IMR-90 (cell line): ENCODE measurements around the gene TBC1D9B. TPM values are rescaled to one million over a fixed set of nuclear protein-coding genes. Genes with fewer than 3 reads are reported as not detected.

ENCODE experiments used
- ATAC-seq: fragments of 200-7000 bp; cut with Tn5 transposase; 2 replicates; pipeline ENCODE4 v1.9.1; 2020; ENCODE audit warnings: low read depth, mild to moderate bottlenecking, moderate library complexity
- BruUV-seq: library from RNA; stranded (reverse); fragments of 400-500 nt; replicated peaks from 2 replicates; lab custom pipeline; 2021; lab: Mats Ljungman, UMichigan
- CTCF ChIA-PET: fragments of 300-600 bp; formaldehyde crosslinking; extraction: SDS; loops from one replicate; lab custom pipeline; 2021; ENCODE audit warnings: antibody characterized with exemption; lab: Yijun Ruan, JAX
- POLR2A ChIA-PET: fragments of 300-600 bp; sonication (Branson Sonifier 250); formaldehyde crosslinking; loops from one replicate; lab custom pipeline; 2022; ENCODE audit warnings: antibody characterized with exemption; ENCODE audit not compliant: unreplicated experiment; lab: Charles Lee
- DNase-seq: peaks from one replicate; pipeline ENCODE4 v3.0.0; 2013
- H2AFZ ChIP-seq: replicated peaks from 2 replicates; pipeline ENCODE3; 2013; ENCODE audit warnings: low read length, mild to moderate bottlenecking; ENCODE audit not compliant: poor library complexity
- H2AK5ac ChIP-seq: 2 replicates; pipeline ENCODE4 v1.6.1; 2013; ENCODE audit warnings: low read depth, low read length, inconsistent platforms
- H2AK9ac ChIP-seq: replicated peaks from 2 replicates; pipeline ENCODE3; 2013; ENCODE audit warnings: mild to moderate bottlenecking, low read depth, low read length, moderate library complexity; ENCODE audit not compliant: poor library complexity
- H2BK120ac ChIP-seq: 2 replicates; pipeline ENCODE4 v1.6.1; 2013; ENCODE audit warnings: low read depth, low read length, inconsistent platforms
- H2BK15ac ChIP-seq: 3 replicates; pipeline ENCODE4 v1.6.1; 2013; ENCODE audit warnings: low read depth, low read length, inconsistent platforms
- H2BK20ac ChIP-seq: 2 replicates; pipeline ENCODE4 v1.6.1; 2013; ENCODE audit warnings: low read depth, mild to moderate bottlenecking, inconsistent platforms, low read length, moderate library complexity
- H2BK5ac ChIP-seq: 2 replicates; pipeline ENCODE4 v1.6.1; 2013; ENCODE audit warnings: mild to moderate bottlenecking, low read depth, low read length, inconsistent platforms; ENCODE audit not compliant: poor library complexity, severe bottlenecking
- H3K14ac ChIP-seq: replicated peaks from 2 replicates; pipeline ENCODE4 v1.6.1; 2013; ENCODE audit warnings: low read depth, low read length, inconsistent platforms
- H3K18ac ChIP-seq: 2 replicates; pipeline ENCODE4 v1.6.1; 2013; ENCODE audit warnings: low read depth, low read length, control low read depth
- H3K23ac ChIP-seq: 2 replicates; pipeline ENCODE4 v1.6.1; 2013; ENCODE audit warnings: low read depth, low read length, inconsistent platforms
- H3K27ac ChIP-seq: 2 replicates; pipeline ENCODE4 v1.5.1; 2013; ENCODE audit warnings: mild to moderate bottlenecking, control low read depth, low read length; ENCODE audit not compliant: insufficient read depth
- H3K27me3 ChIP-seq: 2 replicates; pipeline ENCODE4 v1.6.1; 2013; ENCODE audit warnings: low read length; ENCODE audit not compliant: control insufficient read depth, insufficient read depth
- H3K36me3 ChIP-seq: 2 replicates; pipeline ENCODE4 v1.6.1; 2013; ENCODE audit warnings: low read length, mixed read lengths; ENCODE audit not compliant: control insufficient read depth, insufficient read depth
- H3K4ac ChIP-seq: 2 replicates; pipeline ENCODE4 v1.6.1; 2013; ENCODE audit warnings: low read depth, low read length, inconsistent platforms
- H3K4me1 ChIP-seq: 2 replicates; pipeline ENCODE4 v1.6.1; 2013; ENCODE audit warnings: low read length, mixed read lengths; ENCODE audit not compliant: control insufficient read depth, insufficient read depth
- H3K4me2 ChIP-seq: 2 replicates; pipeline ENCODE4 v1.6.1; 2013; ENCODE audit warnings: low read depth, mild to moderate bottlenecking, control low read depth, low read length, moderate library complexity
- H3K4me3 ChIP-seq: 2 replicates; pipeline ENCODE4 v1.5.1; 2013; ENCODE audit warnings: low read depth, mild to moderate bottlenecking, control low read depth, low read length, moderate library complexity; ENCODE audit not compliant: insufficient read depth
- H3K56ac ChIP-seq: 2 replicates; pipeline ENCODE4 v1.6.1; 2013; ENCODE audit warnings: low read length, inconsistent platforms; ENCODE audit not compliant: insufficient read depth; ENCODE audit errors: extremely low read depth
- H3K79me1 ChIP-seq, 2 experiments: 2 replicates each; pipeline ENCODE4 v1.6.1; 2013; ENCODE audit warnings: low read length in 2 of 2, inconsistent platforms in 1 of 2, low read depth in 1 of 2
- H3K9ac ChIP-seq: 2 replicates; pipeline ENCODE4 v1.6.1; 2013; ENCODE audit warnings: low read depth, low read length, control low read depth
- H3K9me1 ChIP-seq: 2 replicates; pipeline ENCODE4 v1.6.1; 2013; ENCODE audit warnings: low read length, inconsistent platforms; ENCODE audit not compliant: insufficient read depth
- H3K9me3 ChIP-seq: 2 replicates; pipeline ENCODE4 v1.6.1; 2013; ENCODE audit warnings: low read length; ENCODE audit not compliant: control insufficient read depth, insufficient read depth
- H4K20me1 ChIP-seq: 2 replicates; pipeline ENCODE4 v1.6.1; 2013; ENCODE audit warnings: low read length, inconsistent platforms; ENCODE audit not compliant: insufficient read depth
- H4K5ac ChIP-seq: 2 replicates; pipeline ENCODE4 v1.6.1; 2013; ENCODE audit warnings: mild to moderate bottlenecking, low read depth, low read length, control low read depth
- H4K8ac ChIP-seq, 2 experiments: 2 replicates each; pipeline ENCODE4 v1.6.1; 2013; ENCODE audit warnings: low read depth in 2 of 2, low read length in 2 of 2, control low read depth in 1 of 2, inconsistent platforms in 1 of 2
- H4K91ac ChIP-seq: 2 replicates; pipeline ENCODE4 v1.6.1; 2013; ENCODE audit warnings: low read depth, low read length, inconsistent platforms; ENCODE audit not compliant: insufficient read depth
- CEBPB ChIP-seq: IDR thresholded peaks from 2 replicates; pipeline ENCODE4 v1.6.1; 2012; ENCODE audit warnings: low read depth, low read length, improper control_type of control experiment
- CHD1 ChIP-seq: IDR thresholded peaks from 2 replicates; pipeline ENCODE4 v1.6.1; 2012; ENCODE audit warnings: low read depth, low read length, improper control_type of control experiment
- FOS ChIP-seq: fragments of 150-350 bp; IDR thresholded peaks from 2 replicates; pipeline ENCODE4 v1.6.1; 2016; ENCODE audit warnings: low read depth, low read length
- MAFK ChIP-seq: IDR thresholded peaks from 2 replicates; pipeline ENCODE4 v1.6.1; 2012; ENCODE audit warnings: low read depth, low read length, improper control_type of control experiment
- MAZ ChIP-seq: IDR thresholded peaks from 2 replicates; pipeline ENCODE4 v1.6.1; 2012; ENCODE audit warnings: low read depth, mild to moderate bottlenecking, low read length, improper control_type of control experiment, moderate library complexity, borderline replicate concordance
- MXI1 ChIP-seq: IDR thresholded peaks from 2 replicates; pipeline ENCODE4 v1.6.1; 2012; ENCODE audit warnings: low read depth, mild to moderate bottlenecking, low read length, moderate library complexity, borderline replicate concordance
- NFE2L2 ChIP-seq: fragments of 150-350 bp; IDR thresholded peaks from 2 replicates; pipeline ENCODE4 v1.6.1; 2016; ENCODE audit warnings: low read depth, mild to moderate bottlenecking, low read length
- POLR2A ChIP-seq: IDR thresholded peaks from 2 replicates; pipeline ENCODE4 v1.6.1; 2012; ENCODE audit warnings: mild to moderate bottlenecking, low read depth, low read length
- RAD21 ChIP-seq: IDR thresholded peaks from 2 replicates; pipeline ENCODE4 v1.6.1; 2012; ENCODE audit warnings: low read length, improper control_type of control experiment
- RCOR1 ChIP-seq: IDR thresholded peaks from 2 replicates; pipeline ENCODE4 v1.6.1; 2012; ENCODE audit warnings: mild to moderate bottlenecking, low read length, improper control_type of control experiment; ENCODE audit not compliant: insufficient replicate concordance
- RFX5 ChIP-seq: IDR thresholded peaks from 2 replicates; pipeline ENCODE4 v1.8.0; 2012; ENCODE audit warnings: low read depth, mild to moderate bottlenecking, low read length, moderate library complexity
- SMC3 ChIP-seq: fragments of 150-350 bp; IDR thresholded peaks from 2 replicates; pipeline ENCODE4 v1.6.1; 2016; ENCODE audit warnings: low read depth, mild to moderate bottlenecking, antibody characterized with exemption, low read length, moderate library complexity
- WGBS, 2 experiments: methylation state at CpG; one replicate each; pipeline versions ENCODE4 v1.1.5 to v1.1.7; 2013; ENCODE audit warnings: missing lambda C conversion rate in 2 of 2; ENCODE audit not compliant: insufficient read length in 1 of 2; ENCODE audit errors: extremely low coverage in 2 of 2; 5-methylcytosine and 5-hydroxymethylcytosine counted together
- dilution Hi-C: fragments of 300-500 bp; cut with HindIII; formaldehyde crosslinking; loops from one replicate; pipeline ENCODE4 v1.14.3; 2018; ENCODE audit warnings: low sequenced_read_pairs; ENCODE audit not compliant: unreplicated experiment
- in situ Hi-C: fragments of 300-500 bp; cut with MboI; formaldehyde crosslinking; loops from 3 replicates; pipeline ENCODE4 v1.14.3; 2019; ENCODE audit warnings: low sequenced_read_pairs, inconsistent platforms, mixed read lengths
- intact Hi-C: fragments of 100-400 bp; cut with micrococcal nuclease; formaldehyde crosslinking; loops from 2 replicates; pipeline ENCODE4 v1.10.0; 2022
- polyA plus RNA-seq, 3 experiments: library from polyadenylated mRNA; depleted of rRNA; stranded (reverse); fragments of >200 nt; gene quantifications; 2 replicates each; pipeline ENCODE4 v1.2.3, GENCODE V29; 2012; ENCODE audit warnings: low replicate concordance in 1 of 3
- total RNA-seq: library from RNA; depleted of rRNA; stranded (reverse); fragments of >200 nt; gene quantifications from 2 replicates; pipeline ENCODE4 v1.2.3, GENCODE V29; 2012
- TF ChIP-seq, protein P1 (sequence below): conservative IDR thresholded peaks from 2 replicates; pipeline ENCODE4 v1.5.1; 2012; ENCODE audit warnings: mild to moderate bottlenecking, low read depth, low read length, improper control_type of control experiment
- TF ChIP-seq, protein P2 (sequence below): fragments of 150-350 bp; IDR thresholded peaks from 2 replicates; pipeline ENCODE4 v1.6.1; 2017; ENCODE audit warnings: mild to moderate bottlenecking, antibody characterized with exemption, low read length, low read depth

Gene TBC1D9B
- total and polyA plus RNA-seq, 2 of the 4 experiments (the other 2 are of a cell fraction): 58.6 to 78.1 TPM

DNA sequence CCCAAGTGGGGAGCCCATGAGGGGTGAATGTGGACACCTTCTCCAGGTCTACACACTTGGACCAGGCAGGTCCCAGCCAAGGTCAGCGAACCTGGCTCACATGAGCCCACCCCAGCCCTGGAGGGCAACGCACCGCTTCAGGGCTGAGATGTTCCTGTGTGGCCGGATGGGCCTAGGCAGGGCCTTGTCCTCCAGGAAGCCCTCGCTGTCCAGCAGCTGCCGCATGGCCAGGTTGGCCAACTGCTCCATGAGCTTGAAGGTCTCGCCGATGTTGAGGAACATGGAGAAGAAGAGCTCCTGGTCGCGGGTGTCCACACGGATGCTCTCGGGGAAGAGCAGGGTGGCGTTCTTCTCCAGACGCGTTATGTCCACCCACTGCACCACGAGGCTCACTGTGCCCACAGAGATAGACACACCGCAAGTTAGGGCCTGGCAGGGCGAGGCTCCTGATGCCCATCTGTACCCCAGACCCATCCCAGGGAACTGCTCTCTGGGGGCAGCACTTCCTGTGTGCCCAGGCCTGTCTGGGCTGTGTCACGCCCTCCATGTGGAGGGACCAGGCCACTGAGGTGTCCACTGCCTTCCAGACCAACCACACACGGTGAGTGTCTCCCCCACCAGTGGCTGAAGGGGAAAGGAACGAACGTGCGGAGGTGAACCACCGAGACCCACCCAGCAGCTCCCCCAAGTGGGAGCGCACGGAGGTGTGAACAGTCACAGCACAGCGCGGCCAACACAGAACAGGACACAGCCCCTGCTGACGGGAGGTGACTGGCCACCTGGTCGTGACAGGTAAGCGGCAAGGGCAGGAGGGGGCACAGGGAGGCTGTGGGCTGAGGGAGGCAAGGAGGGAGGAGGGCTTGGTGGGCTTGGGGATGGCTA, 14.4 kb downstream of the TBC1D9B start:
- H3K18ac ChIP-seq: no peak overlapping the region
- peaks cover 81% of the 10 kb centered on the region for H3K36me3 ChIP-seq
- H3K56ac ChIP-seq: no peak overlapping the region
- no peaks in the 10 kb centered on the region for H3K4me1 ChIP-seq
- WGBS, 2 experiments: 97% methylated on average over 16 of the region's 31 CpGs; no CpG with 5 or more reads in 1 of the 2 experiments
- no peak overlapping the region for H2AFZ ChIP-seq
- H2BK5ac ChIP-seq: no peak overlapping the region
- dilution Hi-C loops (no loop called here), in situ Hi-C loops (no loop called here), intact Hi-C loops (no loop called here)
- no peak overlapping the region for H3K4me3 ChIP-seq
- H4K91ac ChIP-seq: no peak overlapping the region
- no peak overlapping the region for H4K5ac ChIP-seq
- TF ChIP-seq CHD1 (no peak), POLR2A (no peak), NFE2L2 (no peak), CEBPB (no peak), RCOR1 (no peak), MAZ (no peak), MAFK (no peak), FOS (no peak), SMC3 (no peak), MXI1 (no peak), RAD21 (no peak), RFX5 (no peak)
- TF ChIP-seq, protein P1, sequence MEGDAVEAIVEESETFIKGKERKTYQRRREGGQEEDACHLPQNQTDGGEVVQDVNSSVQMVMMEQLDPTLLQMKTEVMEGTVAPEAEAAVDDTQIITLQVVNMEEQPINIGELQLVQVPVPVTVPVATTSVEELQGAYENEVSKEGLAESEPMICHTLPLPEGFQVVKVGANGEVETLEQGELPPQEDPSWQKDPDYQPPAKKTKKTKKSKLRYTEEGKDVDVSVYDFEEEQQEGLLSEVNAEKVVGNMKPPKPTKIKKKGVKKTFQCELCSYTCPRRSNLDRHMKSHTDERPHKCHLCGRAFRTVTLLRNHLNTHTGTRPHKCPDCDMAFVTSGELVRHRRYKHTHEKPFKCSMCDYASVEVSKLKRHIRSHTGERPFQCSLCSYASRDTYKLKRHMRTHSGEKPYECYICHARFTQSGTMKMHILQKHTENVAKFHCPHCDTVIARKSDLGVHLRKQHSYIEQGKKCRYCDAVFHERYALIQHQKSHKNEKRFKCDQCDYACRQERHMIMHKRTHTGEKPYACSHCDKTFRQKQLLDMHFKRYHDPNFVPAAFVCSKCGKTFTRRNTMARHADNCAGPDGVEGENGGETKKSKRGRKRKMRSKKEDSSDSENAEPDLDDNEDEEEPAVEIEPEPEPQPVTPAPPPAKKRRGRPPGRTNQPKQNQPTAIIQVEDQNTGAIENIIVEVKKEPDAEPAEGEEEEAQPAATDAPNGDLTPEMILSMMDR: no peak
- TF ChIP-seq, protein P2, sequence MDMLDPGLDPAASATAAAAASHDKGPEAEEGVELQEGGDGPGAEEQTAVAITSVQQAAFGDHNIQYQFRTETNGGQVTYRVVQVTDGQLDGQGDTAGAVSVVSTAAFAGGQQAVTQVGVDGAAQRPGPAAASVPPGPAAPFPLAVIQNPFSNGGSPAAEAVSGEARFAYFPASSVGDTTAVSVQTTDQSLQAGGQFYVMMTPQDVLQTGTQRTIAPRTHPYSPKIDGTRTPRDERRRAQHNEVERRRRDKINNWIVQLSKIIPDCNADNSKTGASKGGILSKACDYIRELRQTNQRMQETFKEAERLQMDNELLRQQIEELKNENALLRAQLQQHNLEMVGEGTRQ: no peak
- no peak overlapping the region for H2BK20ac ChIP-seq
- H3K14ac ChIP-seq: no peak overlapping the region
- BruUV-seq: no TSS peak
- H3K79me1 ChIP-seq: peaks cover 2 to 5% of the 10 kb centered on the region in 2 experiments; a peak in 1 of 4 replicates
- ChIA-PET CTCF (no interaction called here), POLR2A (no interaction called here)
- H3K9me1 ChIP-seq: no peaks in the 10 kb centered on the region
- no peaks in the 10 kb centered on the region for H3K9me3 ChIP-seq
- no peak overlapping the region for H4K8ac ChIP-seq
- no peak overlapping the region for H3K9ac ChIP-seq
- no peak overlapping the region for H2BK15ac ChIP-seq
- H2BK120ac ChIP-seq: no peak overlapping the region
- H3K27ac ChIP-seq: no peak overlapping the region
- no peak overlapping the region for H2AK5ac ChIP-seq
- ATAC-seq: no peak
- no peaks in the 10 kb centered on the region for H4K20me1 ChIP-seq
- H3K4me2 ChIP-seq: no peak overlapping the region
- H3K27me3 ChIP-seq: no peaks in the 10 kb centered on the region
- H3K4ac ChIP-seq: no peak overlapping the region
- H2AK9ac ChIP-seq: peak overlapping the region; percentile 55
- no peak overlapping the region for H3K23ac ChIP-seq
- DNase-seq: no peak
